PC-3 (cell line): ENCODE measurements around the gene CHN1.

Experiments
- CTCF ChIP-seq: fragments of 300-600 bp; sonication (generic); conservative IDR thresholded peaks from 2 replicates; pipeline ENCODE4 v1.5.1; 2017; ENCODE audit warnings: antibody characterized with exemption, low read depth, mild to moderate bottlenecking, low read length
- EZH2 ChIP-seq: fragments of 300-600 bp; sonication (generic); IDR thresholded peaks from one replicate; pipeline ENCODE4 v1.6.1; 2017; ENCODE audit warnings: antibody characterized with exemption, mild to moderate bottlenecking, low read length; ENCODE audit not compliant: unreplicated experiment

GRCh38 chr2:174781996-174782395 lies 223.2 kb downstream of the CHN1 start:
- TF ChIP-seq CTCF = no peak
- TF ChIP-seq EZH2 = no peak
